Transverse colon (tissue), 4 donors: ENCODE results near the gene HECA.

ENCODE experiments used
- CTCF ChIP-seq, 5 experiments: fragments of 200-600 bp in 3 of 5; fragments of 450-650 bp in 2 of 5; sonication (generic) in 3 of 5; IDR thresholded peaks; 1 replicate in 2 of 5; 2 replicates in 3 of 5; pipeline ENCODE4 v1.5.1; 2016 to 2017; ENCODE audit warnings: antibody characterized with exemption in 5 of 5, inconsistent platforms in 3 of 5, mild to moderate bottlenecking in 2 of 5, moderate library complexity in 1 of 5
- POLR2AphosphoS5 ChIP-seq, 3 donors: sonication (generic); formaldehyde crosslinking; IDR thresholded peaks; one replicate each; pipeline ENCODE4 v1.6.1; 2016; ENCODE audit warnings: antibody characterized with exemption in 3 of 3

- TF ChIP-seq POLR2AphosphoS5 (IDR thresholded peaks at IDR 0.05) (no peak), CTCF (IDR thresholded peaks at IDR 0.05) (no peak)
Observed at GRCh38 chr6:139152892-139153271, 18.0 kb downstream of the HECA start.
